OCI-LY7 (cell line): ENCODE measurements around the gene PLEKHF1.

Experiments used
- CTCF ChIP-seq: fragments of 200-600 bp; sonication (generic); conservative IDR thresholded peaks from 2 replicates; pipeline ENCODE4 v1.5.1; 2014; ENCODE audit warnings: mild to moderate bottlenecking, antibody characterized with exemption, low read length, moderate library complexity, mixed read lengths
- EZH2phosphoT487 ChIP-seq: fragments of 200-600 bp; sonication (generic); IDR thresholded peaks from 2 replicates; pipeline ENCODE4 v1.6.1; 2018; ENCODE audit warnings: low read depth, borderline replicate concordance, mild to moderate bottlenecking, mixed run types, antibody characterized with exemption, low read length, moderate library complexity, mixed read lengths

GRCh38 chr19:29679598-29680210, 14.4 kb downstream of the PLEKHF1 start:
- TF ChIP-seq CTCF = no peak
- no peak for TF ChIP-seq EZH2phosphoT487
